Breast epithelium (tissue), 4 donors: ENCODE results near the gene DRG2. TPM values are rescaled to one million over a fixed set of nuclear protein-coding genes. Genes with fewer than 3 reads are reported as not detected.
A peak's percentile ranks its signal among the peaks of the same experiment; 100 is the strongest.

Source experiments
- DNase-seq, 2 donors: peaks; one replicate each; pipeline ENCODE4 v3.0.0-alpha.2; 2019; ENCODE audit warnings: low spot score in 2 of 2
- H3K27ac ChIP-seq, 2 donors: fragments of 200-600 bp; sonication (generic) in 1 of 2; one replicate each; pipeline ENCODE4 v1.5.1; 2016 to 2019; ENCODE audit warnings: mild to moderate bottlenecking in 1 of 2
- H3K27me3 ChIP-seq, 2 donors: fragments of 200-600 bp; sonication (generic) in 1 of 2; one replicate each; pipeline versions ENCODE4 v1.5.1 to v1.6.0; 2017 to 2019; ENCODE audit warnings: control low read depth in 1 of 2, mild to moderate bottlenecking in 1 of 2
- H3K36me3 ChIP-seq: fragments of 200-600 bp; one replicate; pipeline ENCODE4 v1.5.1; 2019
- H3K4me1 ChIP-seq, 2 donors: fragments of 200-600 bp; sonication (generic); one replicate each; pipeline ENCODE4 v1.5.1; 2016 to 2019; ENCODE audit warnings: control low read depth in 1 of 2
- H3K4me3 ChIP-seq, 3 donors: fragments of 200-600 bp; sonication (generic); 1 replicate in 2 of 3; 2 replicates in 1 of 3; pipeline ENCODE4 v1.5.1; 2016 to 2019; ENCODE audit warnings: mild to moderate bottlenecking in 3 of 3, moderate library complexity in 2 of 3
- H3K9me3 ChIP-seq, 2 donors: fragments of 200-600 bp; sonication (generic) in 1 of 2; one replicate each; pipeline ENCODE4 v1.5.1; 2016 to 2019; ENCODE audit warnings: control low read depth in 1 of 2
- POLR2A ChIP-seq: fragments of 450-650 bp; IDR thresholded peaks from one replicate; pipeline ENCODE4 v1.6.1; 2016; ENCODE audit warnings: antibody characterized with exemption, mild to moderate bottlenecking, moderate library complexity
- POLR2AphosphoS5 ChIP-seq, 3 donors: sonication (generic); formaldehyde crosslinking; IDR thresholded peaks; one replicate each; pipeline ENCODE4 v1.6.1; 2017; ENCODE audit warnings: antibody characterized with exemption in 3 of 3
- intact Hi-C: fragments of 100-400 bp; cut with DNase I; formaldehyde crosslinking; loops from one replicate; pipeline ENCODE4 v1.15.1; 2023; ENCODE audit warnings: low total_unique reads
- total RNA-seq, 3 donors: library from RNA; depleted of rRNA; stranded (reverse); fragments of >200 nt; gene quantifications; one replicate each; pipeline ENCODE4 v1.1.0, GENCODE V29; 2016
- TF ChIP-seq, protein P1 (sequence below), 3 donors: fragments of 450-650 bp; IDR thresholded peaks; one replicate each; pipeline ENCODE4 v1.5.1; 2016 to 2017; ENCODE audit warnings: antibody characterized with exemption in 3 of 3, mild to moderate bottlenecking in 3 of 3, moderate library complexity in 3 of 3

DRG2 gene
- total RNA-seq, 3 donors from 2014 or later, result 36.4 to 42.0 (median 40.3) TPM

DNA sequence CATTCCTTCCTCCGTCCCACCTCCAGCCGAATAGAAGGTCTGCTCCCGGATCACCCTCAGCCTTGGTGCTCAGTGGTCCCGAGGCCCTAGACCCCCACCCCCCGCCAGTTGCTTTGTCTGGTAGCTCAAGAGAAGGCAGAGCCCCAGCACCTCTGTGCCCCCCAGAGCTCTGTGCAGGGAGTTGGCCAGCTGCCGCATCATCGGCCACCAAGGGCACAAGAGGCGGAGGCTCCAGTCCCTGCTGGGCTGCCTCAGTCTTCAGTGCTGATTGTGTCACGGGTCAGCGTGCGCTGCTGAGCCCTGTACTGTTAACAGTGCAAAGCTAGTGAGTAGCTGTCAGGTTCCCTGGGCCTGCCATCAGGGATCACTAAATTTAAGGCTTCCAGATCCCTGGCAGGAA is 22.2 kb upstream of the DRG2 start:
- no peak overlapping the region for H3K4me3 ChIP-seq
- H3K27ac ChIP-seq, result no peak overlapping the region
- H3K36me3 ChIP-seq, result no peaks in the 10 kb centered on the region
- H3K9me3 ChIP-seq, result no peaks in the 10 kb centered on the region
- TF ChIP-seq POLR2AphosphoS5 (IDR thresholded peaks at IDR 0.05) (no peak), POLR2A (no peak)
- TF ChIP-seq, protein P1, sequence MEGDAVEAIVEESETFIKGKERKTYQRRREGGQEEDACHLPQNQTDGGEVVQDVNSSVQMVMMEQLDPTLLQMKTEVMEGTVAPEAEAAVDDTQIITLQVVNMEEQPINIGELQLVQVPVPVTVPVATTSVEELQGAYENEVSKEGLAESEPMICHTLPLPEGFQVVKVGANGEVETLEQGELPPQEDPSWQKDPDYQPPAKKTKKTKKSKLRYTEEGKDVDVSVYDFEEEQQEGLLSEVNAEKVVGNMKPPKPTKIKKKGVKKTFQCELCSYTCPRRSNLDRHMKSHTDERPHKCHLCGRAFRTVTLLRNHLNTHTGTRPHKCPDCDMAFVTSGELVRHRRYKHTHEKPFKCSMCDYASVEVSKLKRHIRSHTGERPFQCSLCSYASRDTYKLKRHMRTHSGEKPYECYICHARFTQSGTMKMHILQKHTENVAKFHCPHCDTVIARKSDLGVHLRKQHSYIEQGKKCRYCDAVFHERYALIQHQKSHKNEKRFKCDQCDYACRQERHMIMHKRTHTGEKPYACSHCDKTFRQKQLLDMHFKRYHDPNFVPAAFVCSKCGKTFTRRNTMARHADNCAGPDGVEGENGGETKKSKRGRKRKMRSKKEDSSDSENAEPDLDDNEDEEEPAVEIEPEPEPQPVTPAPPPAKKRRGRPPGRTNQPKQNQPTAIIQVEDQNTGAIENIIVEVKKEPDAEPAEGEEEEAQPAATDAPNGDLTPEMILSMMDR (IDR thresholded peaks at IDR 0.05), result no peak
- intact Hi-C loops, result no loop called here
- no peaks in the 10 kb centered on the region for H3K27me3 ChIP-seq
- H3K4me1 ChIP-seq, result no peaks in the 10 kb centered on the region
- no peak for DNase-seq

DNA sequence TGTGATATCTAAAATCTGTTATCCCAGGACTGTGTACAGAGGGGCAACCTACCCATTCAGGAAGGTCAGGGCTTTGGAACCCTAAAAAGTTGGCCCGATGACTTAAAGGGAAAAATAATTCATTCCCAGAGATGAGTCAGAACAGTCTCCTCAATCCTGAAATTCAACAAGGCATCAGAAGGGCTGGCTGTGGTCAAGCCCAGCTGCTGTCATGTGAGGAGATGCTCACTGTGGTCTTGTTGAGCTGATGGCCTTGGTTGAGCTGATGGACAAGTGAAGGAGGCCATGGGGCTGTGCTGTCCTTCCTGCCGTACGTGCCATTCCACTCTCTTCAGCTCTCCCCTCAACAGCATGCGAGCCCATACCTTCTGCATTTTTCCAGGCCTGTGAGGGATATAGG is 20.9 kb upstream of the DRG2 start:
- intact Hi-C loops, result no loop called here
- TF ChIP-seq, protein P1 (IDR thresholded peaks at IDR 0.05), result no peak
- TF ChIP-seq POLR2AphosphoS5 (IDR thresholded peaks at IDR 0.05) (no peak), POLR2A (no peak)
- Histone ChIP-seq H3K4me3 (no peak overlapping the region), H3K4me1 (no peaks in the 10 kb centered on the region), H3K36me3 (no peaks in the 10 kb centered on the region), H3K27me3 (no peaks in the 10 kb centered on the region), H3K27ac (no peak overlapping the region), H3K9me3 (no peaks in the 10 kb centered on the region)
- DNase-seq, result no peak

DNA sequence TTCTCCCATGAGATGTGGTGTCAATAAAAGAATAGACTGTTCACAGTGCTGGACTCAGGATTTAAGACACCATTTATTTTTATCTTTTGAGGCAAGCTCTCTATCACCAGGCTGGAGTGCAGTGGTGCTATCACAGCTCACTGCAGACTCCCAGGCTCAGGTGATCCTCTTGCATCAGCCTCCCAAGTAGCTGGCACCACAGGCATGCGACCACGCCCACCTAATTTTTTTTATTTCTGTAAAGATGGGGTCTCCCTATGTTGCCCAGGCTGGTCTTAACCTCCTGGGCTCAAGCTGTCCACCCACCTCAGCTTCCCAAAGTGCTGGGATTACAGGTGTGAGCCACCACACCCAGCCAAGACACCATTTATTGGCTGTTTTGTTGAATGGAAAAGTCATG is 18.6 kb upstream of the DRG2 start:
- Histone ChIP-seq H3K9me3 (no peaks in the 10 kb centered on the region), H3K4me3 (no peak overlapping the region), H3K4me1 (no peaks in the 10 kb centered on the region), H3K36me3 (no peaks in the 10 kb centered on the region), H3K27me3 (no peaks in the 10 kb centered on the region), H3K27ac (no peak overlapping the region)
- TF ChIP-seq, protein P1 (IDR thresholded peaks at IDR 0.05), result no peak
- TF ChIP-seq POLR2AphosphoS5 (IDR thresholded peaks at IDR 0.05), result no peak
- TF ChIP-seq POLR2A, result no peak
- intact Hi-C loops, result no loop called here
- no peak for DNase-seq

DNA sequence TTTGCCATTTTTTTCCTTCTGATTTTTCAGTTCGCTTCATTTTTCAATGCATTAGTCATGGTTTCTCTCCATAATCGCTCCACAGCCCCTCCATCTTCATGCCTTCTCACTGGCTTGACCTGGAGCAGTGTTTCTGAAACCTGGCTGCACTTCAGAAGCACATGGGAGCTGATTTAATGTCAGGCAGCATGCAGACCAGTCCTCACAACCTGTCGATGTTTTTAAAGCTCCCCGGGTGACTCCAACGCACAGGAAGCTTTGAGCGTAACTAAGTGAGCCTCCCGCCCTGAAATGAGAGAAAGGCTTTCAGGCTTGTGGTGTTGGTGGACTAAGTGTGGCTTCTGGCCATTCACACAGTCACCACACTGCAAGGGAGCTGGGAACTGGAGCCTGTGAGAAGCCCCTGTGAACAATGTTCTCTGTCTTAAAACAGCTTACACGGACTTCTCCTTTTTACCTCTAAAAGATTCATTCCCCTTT is 16.8 kb upstream of the DRG2 start:
- H3K4me3 ChIP-seq, result peak overlapping the region in 2 of 3 donors; percentile 18 to 29

DNA sequence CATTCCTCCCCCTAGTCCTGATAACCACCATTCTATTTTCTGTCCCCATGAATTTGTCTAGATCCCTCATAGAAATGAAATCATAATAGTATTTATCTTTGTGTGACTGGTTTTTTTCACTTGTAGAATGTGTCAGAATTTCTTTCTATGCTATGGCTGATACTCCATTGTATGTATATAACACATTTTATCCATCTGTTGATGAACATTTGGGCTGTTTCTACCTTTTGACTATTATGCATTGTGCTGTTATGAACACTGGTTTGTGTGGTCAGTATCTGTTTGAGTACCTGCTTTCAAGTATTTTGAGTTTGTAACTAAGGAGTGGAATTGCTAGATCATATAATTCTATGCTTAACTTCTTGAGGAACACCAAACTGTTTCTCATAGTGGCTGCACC is 16.0 kb upstream of the DRG2 start:
- intact Hi-C loops, result loop anchor here (10.0 kb wide), 1 partner anchor 527 kb away; no protein-coding TSS in a partner anchor
- no peaks in the 10 kb centered on the region for H3K9me3 ChIP-seq
- TF ChIP-seq POLR2A, result no peak
- no peak for TF ChIP-seq POLR2AphosphoS5 (IDR thresholded peaks at IDR 0.05)

More for the DNA sequence above, 16.8 kb upstream of the DRG2 start:
- Histone ChIP-seq H3K9me3 (no peaks in the 10 kb centered on the region), H3K27me3 (no peaks in the 10 kb centered on the region), H3K27ac (no peak overlapping the region), H3K4me1 (no peaks in the 10 kb centered on the region), H3K36me3 (no peaks in the 10 kb centered on the region)
- TF ChIP-seq, protein P1 (IDR thresholded peaks at IDR 0.05), result no peak
- no peak for TF ChIP-seq POLR2AphosphoS5 (IDR thresholded peaks at IDR 0.05)
- TF ChIP-seq POLR2A, result no peak
- intact Hi-C loops, result loop anchor here (10.0 kb wide), 1 partner anchor 526 kb away; no protein-coding TSS in a partner anchor
- DNase-seq, result no peak

More for the DNA sequence above, 16.0 kb upstream of the DRG2 start:
- Histone ChIP-seq H3K4me3 (no peak overlapping the region), H3K36me3 (no peaks in the 10 kb centered on the region), H3K27me3 (no peaks in the 10 kb centered on the region), H3K4me1 (no peaks in the 10 kb centered on the region), H3K27ac (no peak overlapping the region)
- DNase-seq, result no peak
